ENCODE data around the gene RHOBTB1.

- TF ChIP-seq CTCF (IDR thresholded peaks at IDR 0.05; ENCODE audit: low read length) (no peak), EZH2 (IDR thresholded peaks at IDR 0.05; ENCODE audit: borderline replicate concordance, low read length) (no peak)
Observed at GRCh38 chr10:60913071-60913470, 30.9 kb downstream of the RHOBTB1 start.

Data from OCI-LY1 (cell line).